ENCODE results near the gene ADAMTSL2.

ADAMTSL2 gene

DNA sequence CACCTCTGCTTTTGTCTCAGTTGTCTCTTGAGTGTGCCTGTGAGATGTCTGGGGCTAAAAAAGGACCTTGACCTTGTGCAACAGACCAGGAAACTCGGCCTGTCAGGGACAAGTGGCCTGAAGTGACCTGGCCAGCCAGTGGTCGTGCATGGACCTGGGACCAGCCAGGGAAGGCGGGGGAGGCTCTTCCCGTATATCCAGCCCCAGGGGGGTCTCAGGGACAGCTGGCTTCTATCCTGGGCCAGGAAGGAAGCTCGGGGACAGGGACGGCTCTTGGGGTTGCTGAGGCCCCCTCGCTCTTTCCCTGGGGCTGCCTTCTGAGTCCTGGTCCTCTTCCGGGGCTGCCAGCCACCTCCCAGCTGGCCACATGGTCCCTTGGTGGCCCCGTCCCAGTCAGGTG is 3.2 kb upstream of the ADAMTSL2 start:
- DNase-seq (ENCODE audit: insufficient read length, low spot score) (no peak), FAIRE-seq (no peak)
- TF ChIP-seq POLR2AphosphoS5 (IDR thresholded peaks at IDR 0.05; ENCODE audit: low read depth, low read length) = no peak
- TF ChIP-seq TAF1 (IDR thresholded peaks at IDR 0.05; ENCODE audit: low read depth, low read length) = no peak
- no peak for TF ChIP-seq PAX5 (IDR thresholded peaks at IDR 0.05; ENCODE audit: insufficient read depth, low read length, severe bottlenecking)
- no peak for TF ChIP-seq POLR2A (IDR thresholded peaks at IDR 0.05; ENCODE audit: low read depth, low read length)
- no peak for TF ChIP-seq POU2F2 (IDR thresholded peaks at IDR 0.05; ENCODE audit: low read depth, low read length)

DNA sequence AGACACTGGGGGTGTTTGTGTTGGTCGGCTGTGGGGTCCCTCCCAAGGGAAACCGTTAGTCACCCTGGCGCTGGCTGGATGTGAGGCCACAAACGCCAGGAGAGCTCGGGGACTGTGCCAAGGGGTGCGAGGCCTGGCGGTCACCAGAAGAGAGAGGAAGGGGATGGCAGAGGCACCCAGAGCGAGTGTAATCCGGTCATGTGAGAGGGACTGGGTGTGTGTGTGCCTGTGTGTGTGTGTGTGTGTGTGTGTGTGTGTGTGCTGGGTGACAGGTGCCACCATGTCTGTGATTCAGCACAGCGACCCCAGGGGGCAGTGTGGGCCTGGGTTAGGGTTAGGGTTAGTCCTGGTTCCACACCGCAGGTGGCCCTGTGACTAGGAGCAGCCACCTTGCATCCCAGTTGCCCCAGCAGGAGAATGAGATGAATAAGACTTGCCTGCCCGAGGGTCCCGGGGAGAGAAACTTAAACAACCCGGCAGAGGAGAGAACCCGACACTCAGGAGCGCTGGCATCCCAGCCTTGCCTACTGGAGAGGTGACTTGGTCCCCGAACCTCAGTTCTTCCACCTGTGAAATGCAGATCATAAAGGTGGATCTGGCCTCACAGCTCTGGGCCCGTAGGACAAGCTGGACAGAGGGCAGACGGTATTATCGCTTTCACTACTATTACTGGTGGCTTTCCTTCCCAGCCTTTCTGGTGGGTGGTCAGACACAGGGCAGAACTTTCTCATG is 1.4 kb upstream of the ADAMTSL2 start:
- TF ChIP-seq POLR2AphosphoS5 (IDR thresholded peaks at IDR 0.05; ENCODE audit: low read depth, low read length) = no peak
- no peak for TF ChIP-seq SPI1 (IDR thresholded peaks at IDR 0.05; ENCODE audit: low read depth, low read length)
- no peak for TF ChIP-seq PAX5 (IDR thresholded peaks at IDR 0.05; ENCODE audit: insufficient read depth, low read length, severe bottlenecking)
- no peak for TF ChIP-seq POU2F2 (IDR thresholded peaks at IDR 0.05; ENCODE audit: low read depth, low read length)
- no peak for TF ChIP-seq TAF1 (IDR thresholded peaks at IDR 0.05; ENCODE audit: low read depth, low read length)
- no peak for TF ChIP-seq POLR2A (IDR thresholded peaks at IDR 0.05; ENCODE audit: low read depth, low read length)
- DNase-seq (ENCODE audit: insufficient read length, low spot score) (peak; percentile 69), FAIRE-seq (peak; percentile 95)

DNA sequence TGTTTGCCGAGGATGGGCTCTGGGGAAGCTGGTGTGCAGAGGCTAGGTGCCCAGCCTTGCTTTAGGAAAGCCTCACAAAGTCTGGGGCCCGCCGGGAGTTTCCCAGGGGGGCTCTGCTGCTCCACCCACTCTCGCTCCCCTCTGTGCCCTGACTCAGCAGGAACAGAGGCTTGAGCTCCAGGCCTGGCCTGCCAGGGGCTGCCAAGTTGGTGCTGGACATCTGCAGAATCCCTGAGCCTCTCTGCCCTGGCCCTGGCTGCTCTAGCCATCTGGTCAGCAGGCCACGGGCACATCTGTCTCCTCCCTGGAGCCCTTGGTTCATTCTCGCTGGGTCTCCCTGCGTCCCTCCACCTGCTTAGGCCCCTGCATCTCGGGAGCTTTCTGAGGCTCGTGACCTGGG is 647 bp upstream of the ADAMTSL2 start:
- FAIRE-seq (no peak), DNase-seq (ENCODE audit: insufficient read length, low spot score) (no peak)
- no peak for TF ChIP-seq PAX5 (IDR thresholded peaks at IDR 0.05; ENCODE audit: insufficient read depth, low read length, severe bottlenecking)
- no peak for TF ChIP-seq SPI1 (IDR thresholded peaks at IDR 0.05; ENCODE audit: low read depth, low read length)
- no peak for TF ChIP-seq POU2F2 (IDR thresholded peaks at IDR 0.05; ENCODE audit: low read depth, low read length)
- TF ChIP-seq POLR2A (IDR thresholded peaks at IDR 0.05; ENCODE audit: low read depth, low read length) = no peak
- no peak for TF ChIP-seq POLR2AphosphoS5 (IDR thresholded peaks at IDR 0.05; ENCODE audit: low read depth, low read length)
- no peak for TF ChIP-seq TAF1 (IDR thresholded peaks at IDR 0.05; ENCODE audit: low read depth, low read length)

DNA sequence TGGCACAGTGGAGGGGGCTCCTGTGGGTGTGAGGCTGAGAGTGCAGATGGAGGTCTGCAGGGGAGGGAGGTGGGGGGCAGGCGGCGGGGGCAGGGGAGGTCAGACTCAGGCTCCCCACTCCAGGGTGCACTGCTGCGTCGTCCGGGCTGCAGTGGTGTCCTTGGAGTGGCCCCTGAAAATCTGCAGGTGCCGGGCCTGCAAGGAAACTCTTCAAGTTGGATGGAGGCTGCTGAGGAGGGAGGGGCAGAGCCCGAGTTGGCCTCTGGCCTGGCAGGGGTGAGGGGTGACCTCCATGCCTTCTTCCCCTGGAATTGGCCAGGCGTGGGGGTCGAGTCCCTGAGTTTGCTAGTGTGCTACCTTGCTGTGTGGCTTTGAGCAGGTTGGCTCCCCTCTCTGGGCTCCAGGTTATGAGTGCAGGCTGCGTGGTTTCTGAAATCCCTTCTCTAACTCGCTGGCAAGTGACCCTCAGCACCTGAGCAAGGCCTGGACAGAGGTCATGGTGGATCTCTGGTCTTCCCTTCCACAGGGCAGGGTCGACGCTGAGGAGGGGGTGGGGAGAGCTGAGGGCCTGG is 888 bp downstream of the ADAMTSL2 start:
- TF ChIP-seq POLR2AphosphoS5 (IDR thresholded peaks at IDR 0.05; ENCODE audit: low read depth, low read length) = no peak
- TF ChIP-seq SPI1 (IDR thresholded peaks at IDR 0.05; ENCODE audit: low read depth, low read length) = no peak
- TF ChIP-seq POU2F2 (IDR thresholded peaks at IDR 0.05; ENCODE audit: low read depth, low read length) = no peak
- no peak for TF ChIP-seq TAF1 (IDR thresholded peaks at IDR 0.05; ENCODE audit: low read depth, low read length)
- TF ChIP-seq POLR2A (IDR thresholded peaks at IDR 0.05; ENCODE audit: low read depth, low read length) = no peak
- no peak for TF ChIP-seq PAX5 (IDR thresholded peaks at IDR 0.05; ENCODE audit: insufficient read depth, low read length, severe bottlenecking)
- DNase-seq (ENCODE audit: insufficient read length, low spot score) (no peak), FAIRE-seq (no peak)

DNA sequence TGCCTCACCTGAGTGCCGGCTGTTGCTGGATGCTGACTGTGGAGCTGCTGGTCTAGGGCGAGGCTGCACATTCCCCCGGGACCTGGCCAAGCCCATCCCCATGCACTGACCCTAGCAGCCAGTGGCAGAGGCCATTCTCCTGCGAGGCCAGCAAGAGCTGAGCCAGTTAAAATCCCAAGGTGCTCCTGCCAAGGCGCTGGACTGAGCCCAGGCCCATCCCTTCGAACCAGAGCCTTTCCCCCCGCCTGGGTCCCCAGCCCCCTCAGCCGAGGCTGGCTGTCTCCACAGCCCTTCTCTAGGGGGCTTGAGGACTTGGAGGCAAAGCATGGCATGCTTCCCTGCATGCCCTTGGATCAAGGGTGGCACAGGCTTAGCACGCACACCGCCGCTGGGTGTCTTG is 1.6 kb downstream of the ADAMTSL2 start:
- FAIRE-seq (no peak), DNase-seq (ENCODE audit: insufficient read length, low spot score) (no peak)
- TF ChIP-seq POU2F2 (IDR thresholded peaks at IDR 0.05; ENCODE audit: low read depth, low read length) = no peak
- no peak for TF ChIP-seq PAX5 (IDR thresholded peaks at IDR 0.05; ENCODE audit: insufficient read depth, low read length, severe bottlenecking)
- no peak for TF ChIP-seq SPI1 (IDR thresholded peaks at IDR 0.05; ENCODE audit: low read depth, low read length)
- no peak for TF ChIP-seq POLR2A (IDR thresholded peaks at IDR 0.05; ENCODE audit: low read depth, low read length)
- TF ChIP-seq POLR2AphosphoS5 (IDR thresholded peaks at IDR 0.05; ENCODE audit: low read depth, low read length) = no peak
- no peak for TF ChIP-seq TAF1 (IDR thresholded peaks at IDR 0.05; ENCODE audit: low read depth, low read length)

DNA sequence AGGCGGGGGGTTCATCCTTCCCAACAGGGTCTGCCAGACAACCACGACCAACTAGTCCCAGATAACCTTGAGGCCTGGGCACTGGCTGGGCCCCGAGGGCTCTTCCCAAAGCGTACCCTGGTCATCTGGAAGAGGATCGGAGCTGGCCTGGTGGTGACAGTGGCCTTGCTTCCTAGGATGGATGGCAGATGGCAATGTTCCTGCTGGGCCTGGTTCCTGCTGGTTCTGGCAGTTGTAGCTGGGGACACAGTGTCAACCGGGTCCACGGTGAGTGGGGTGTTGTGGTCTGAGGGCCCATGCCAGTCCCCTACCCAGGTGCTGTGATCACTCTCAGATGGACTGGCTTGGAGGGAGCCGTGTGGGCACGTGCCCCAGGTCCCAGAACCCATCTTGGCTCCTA is 2.0 kb downstream of the ADAMTSL2 start:
- FAIRE-seq = no peak
- DNase-seq (ENCODE audit: insufficient read length, low spot score) = no peak
- TF ChIP-seq POU2F2 (IDR thresholded peaks at IDR 0.05; ENCODE audit: low read depth, low read length) (no peak), TAF1 (IDR thresholded peaks at IDR 0.05; ENCODE audit: low read depth, low read length) (no peak), PAX5 (IDR thresholded peaks at IDR 0.05; ENCODE audit: insufficient read depth, low read length, severe bottlenecking) (no peak), SPI1 (IDR thresholded peaks at IDR 0.05; ENCODE audit: low read depth, low read length) (no peak), POLR2A (IDR thresholded peaks at IDR 0.05; ENCODE audit: low read depth, low read length) (no peak), POLR2AphosphoS5 (IDR thresholded peaks at IDR 0.05; ENCODE audit: low read depth, low read length) (no peak)

DNA sequence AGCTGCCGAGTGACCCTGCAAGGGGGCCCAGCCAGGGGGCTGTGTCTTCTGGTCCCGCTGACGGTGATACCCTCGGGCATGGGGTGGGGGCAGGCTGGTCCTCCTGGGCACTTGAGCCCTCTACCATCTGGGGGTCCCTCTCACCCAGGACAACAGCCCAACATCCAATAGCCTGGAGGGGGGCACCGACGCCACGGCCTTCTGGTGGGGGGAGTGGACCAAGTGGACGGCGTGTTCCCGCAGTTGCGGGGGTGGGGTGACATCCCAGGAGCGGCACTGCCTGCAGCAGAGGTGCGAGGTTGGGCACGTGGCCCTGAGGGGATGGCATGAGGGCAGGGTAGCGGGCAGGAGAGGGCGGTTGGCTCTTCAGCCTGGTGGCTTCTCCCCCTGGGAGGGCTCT is 2.8 kb downstream of the ADAMTSL2 start:
- no peak for TF ChIP-seq POLR2A (IDR thresholded peaks at IDR 0.05; ENCODE audit: low read depth, low read length)
- TF ChIP-seq SPI1 (IDR thresholded peaks at IDR 0.05; ENCODE audit: low read depth, low read length) = no peak
- TF ChIP-seq PAX5 (IDR thresholded peaks at IDR 0.05; ENCODE audit: insufficient read depth, low read length, severe bottlenecking) = no peak
- no peak for TF ChIP-seq TAF1 (IDR thresholded peaks at IDR 0.05; ENCODE audit: low read depth, low read length)
- no peak for TF ChIP-seq POLR2AphosphoS5 (IDR thresholded peaks at IDR 0.05; ENCODE audit: low read depth, low read length)
- no peak for TF ChIP-seq POU2F2 (IDR thresholded peaks at IDR 0.05; ENCODE audit: low read depth, low read length)
- FAIRE-seq = no peak
- DNase-seq (ENCODE audit: insufficient read length, low spot score) = no peak

DNA sequence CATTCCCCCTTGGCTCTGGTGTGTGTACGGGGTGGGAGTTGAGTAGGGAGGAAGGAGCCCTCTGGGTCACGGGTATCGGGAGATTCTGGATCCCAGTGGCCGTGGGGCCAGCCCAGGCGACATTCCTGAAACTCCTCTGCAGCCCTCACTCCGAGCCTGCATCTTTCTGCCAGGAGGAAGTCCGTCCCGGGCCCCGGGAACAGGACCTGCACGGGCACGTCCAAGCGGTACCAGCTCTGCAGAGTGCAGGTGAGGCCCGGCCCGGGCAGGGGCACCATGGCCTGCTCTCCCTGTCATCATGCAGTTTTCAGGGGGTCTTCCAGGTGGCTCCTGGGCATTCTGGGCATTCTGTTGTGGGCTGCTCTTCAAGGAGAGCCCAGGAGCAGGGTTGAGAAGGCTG is 3.7 kb downstream of the ADAMTSL2 start:
- TF ChIP-seq POLR2AphosphoS5 (IDR thresholded peaks at IDR 0.05; ENCODE audit: low read depth, low read length) = no peak
- TF ChIP-seq SPI1 (IDR thresholded peaks at IDR 0.05; ENCODE audit: low read depth, low read length) = no peak
- TF ChIP-seq POLR2A (IDR thresholded peaks at IDR 0.05; ENCODE audit: low read depth, low read length) = no peak
- TF ChIP-seq TAF1 (IDR thresholded peaks at IDR 0.05; ENCODE audit: low read depth, low read length) = no peak
- TF ChIP-seq PAX5 (IDR thresholded peaks at IDR 0.05; ENCODE audit: insufficient read depth, low read length, severe bottlenecking) = no peak
- no peak for TF ChIP-seq POU2F2 (IDR thresholded peaks at IDR 0.05; ENCODE audit: low read depth, low read length)
- FAIRE-seq = no peak
- no peak for DNase-seq (ENCODE audit: insufficient read length, low spot score)
